H1 (cell line): ENCODE data around the gene CYP2S1. TPM values are rescaled to one million over a fixed set of nuclear protein-coding genes. Genes with fewer than 3 reads are reported as not detected.

Experiments used
- CTCF ChIA-PET: fragments of 300-600 bp; sonication (Branson Sonifier 250); formaldehyde crosslinking; loops from one replicate; lab custom pipeline; 2021; ENCODE audit not compliant: partially characterized antibody; lab: Charles Lee
- POLR2A ChIA-PET: fragments of 300-600 bp; sonication (Branson Sonifier 250); formaldehyde crosslinking; loops from one replicate; lab custom pipeline; 2021; ENCODE audit warnings: inconsistent platforms; ENCODE audit not compliant: partially characterized antibody; lab: Charles Lee
- DNase-seq, 2 experiments: peaks; one replicate each; pipeline versions ENCODE4 v3.0.0 to v3.0.0-alpha.2; 2010 to 2022; ENCODE audit warnings: low spot score in 2 of 2, low read depth in 1 of 2, mixed read lengths in 1 of 2
- FAIRE-seq: peaks from 2 replicates; lab custom pipeline; 2011; peaks lifted over from hg19 to GRCh38; lab: Jason Lieb, UNC
- H2AFZ ChIP-seq: 2 replicates; pipeline ENCODE4 v1.8.1; 2012; ENCODE audit warnings: low read length, inconsistent platforms
- H2AK5ac ChIP-seq: 2 replicates; pipeline ENCODE4 v1.6.1; 2013; ENCODE audit warnings: low read depth, low read length
- H2BK120ac ChIP-seq: replicated peaks from 2 replicates; pipeline ENCODE3; 2013; ENCODE audit warnings: low read depth, low read length, inconsistent platforms
- H2BK12ac ChIP-seq: 2 replicates; pipeline ENCODE4 v1.6.1; 2013; ENCODE audit warnings: low read depth, low read length
- H2BK15ac ChIP-seq: 2 replicates; pipeline ENCODE4 v1.6.1; 2013; ENCODE audit warnings: low read length
- H2BK20ac ChIP-seq: 2 replicates; pipeline ENCODE4 v1.6.1; 2013; ENCODE audit warnings: low read length
- H2BK5ac ChIP-seq: 2 replicates; pipeline ENCODE4 v1.6.1; 2013; ENCODE audit warnings: low read depth, low read length
- H3K14ac ChIP-seq: 2 replicates; pipeline ENCODE4 v1.6.1; 2013; ENCODE audit warnings: inconsistent platforms; ENCODE audit not compliant: insufficient read length
- H3K18ac ChIP-seq: 2 replicates; pipeline ENCODE4 v1.6.1; 2013; ENCODE audit warnings: low read length; ENCODE audit errors: extremely low read depth
- H3K23ac ChIP-seq: 2 replicates; pipeline ENCODE4 v1.6.1; 2013; ENCODE audit warnings: inconsistent platforms; ENCODE audit not compliant: insufficient read length
- H3K23me2 ChIP-seq: 2 replicates; pipeline ENCODE4 v1.6.1; 2013; ENCODE audit warnings: low read depth, low read length
- H3K27ac ChIP-seq: 2 replicates; pipeline ENCODE4 v1.6.1; 2011; ENCODE audit warnings: low read depth, low read length, inconsistent platforms
- H3K27me3 ChIP-seq, 4 experiments: replicated peaks in 1 of 4; 1 replicate in 1 of 4; 2 replicates in 3 of 4; pipeline versions ENCODE4 v1.6.1 to v1.8.1; 2011 to 2013; ENCODE audit warnings: low read length in 3 of 4, mild to moderate bottlenecking in 3 of 4, inconsistent platforms in 2 of 4, mixed read lengths in 2 of 4, moderate library complexity in 1 of 4; ENCODE audit not compliant: control insufficient read depth in 3 of 4, insufficient read depth in 3 of 4; ENCODE audit errors: extremely low read depth in 1 of 4
- H3K36me3 ChIP-seq, 4 experiments: 2 replicates each; pipeline versions ENCODE4 v1.6.1 to v1.8.1; 2011 to 2013; ENCODE audit warnings: mild to moderate bottlenecking in 4 of 4, low read length in 3 of 4, moderate library complexity in 2 of 4, control low read depth in 1 of 4, inconsistent platforms in 1 of 4; ENCODE audit not compliant: insufficient read depth in 4 of 4, control insufficient read depth in 2 of 4
- H3K4ac ChIP-seq: replicated peaks from 2 replicates; pipeline ENCODE3; 2013; ENCODE audit warnings: low read length, low read depth, mixed read lengths, inconsistent platforms; ENCODE audit not compliant: insufficient read length
- H3K4me1 ChIP-seq, 4 experiments: replicated peaks in 1 of 4; 1 replicate in 1 of 4; 2 replicates in 3 of 4; pipeline versions ENCODE4 v1.6.1 to v1.8.1; 2011 to 2013; ENCODE audit warnings: low read length in 3 of 4, inconsistent platforms in 2 of 4, mixed read lengths in 1 of 4; ENCODE audit not compliant: insufficient read depth in 4 of 4, control insufficient read depth in 3 of 4
- H3K4me2 ChIP-seq, 2 experiments: 2 replicates each; pipeline versions ENCODE4 v1.6.1 to v1.8.1; 2011 to 2013; ENCODE audit warnings: low read depth in 2 of 2, low read length in 2 of 2, control low read depth in 1 of 2, inconsistent platforms in 1 of 2, mild to moderate bottlenecking in 1 of 2; ENCODE audit not compliant: insufficient read depth in 1 of 2
- H3K4me3 ChIP-seq, 4 experiments: fragments of 200-600, 300-600 bp in 1 of 4; sonication (generic), shearing (Covaris generic), sonication (Bioruptor Twin) in 1 of 4; 2 replicates each; pipeline versions ENCODE4 v1.5.1 to v1.8.1; 2011 to 2016; ENCODE audit warnings: low read length in 4 of 4, low read depth in 3 of 4, control low read depth in 2 of 4, inconsistent platforms in 2 of 4, mild to moderate bottlenecking in 2 of 4, mixed read lengths in 1 of 4, moderate library complexity in 1 of 4; ENCODE audit not compliant: insufficient read depth in 2 of 4; ENCODE audit errors: extremely low read depth in 1 of 4
- H3K56ac ChIP-seq: replicated peaks from 2 replicates; pipeline ENCODE3; 2013; ENCODE audit warnings: low read depth, mild to moderate bottlenecking, mixed read lengths, low read length, inconsistent platforms; ENCODE audit not compliant: insufficient read length
- H3K79me1 ChIP-seq: 2 replicates; pipeline ENCODE4 v1.6.1; 2013; ENCODE audit warnings: low read depth, low read length, control low read depth
- H3K79me2 ChIP-seq, 2 experiments: 2 replicates each; pipeline versions ENCODE4 v1.6.1 to v1.8.1; 2012 to 2013; ENCODE audit warnings: low read length in 2 of 2, mild to moderate bottlenecking in 2 of 2, inconsistent platforms in 1 of 2; ENCODE audit not compliant: insufficient read depth in 2 of 2, control insufficient read depth in 1 of 2
- H3K9ac ChIP-seq, 4 experiments: replicated peaks in 1 of 4; 1 replicate in 1 of 4; 2 replicates in 3 of 4; pipeline versions ENCODE4 v1.6.1 to v1.8.1; 2011 to 2013; ENCODE audit warnings: low read depth in 3 of 4, low read length in 3 of 4, control low read depth in 2 of 4, mild to moderate bottlenecking in 2 of 4, moderate library complexity in 2 of 4, inconsistent platforms in 1 of 4; ENCODE audit errors: extremely low read depth in 1 of 4
- H3K9me3 ChIP-seq, 2 experiments: 2 replicates each; pipeline versions ENCODE4 v1.6.1 to v1.8.1; 2012 to 2013; ENCODE audit warnings: mild to moderate bottlenecking in 2 of 2, moderate library complexity in 2 of 2, control low read depth in 1 of 2, inconsistent platforms in 1 of 2, low read depth in 1 of 2, low read length in 1 of 2, mixed read lengths in 1 of 2; ENCODE audit not compliant: insufficient read depth in 2 of 2
- H4K20me1 ChIP-seq, 2 experiments: replicated peaks in 1 of 2; 2 replicates each; pipeline versions ENCODE3 to v1.8.1; 2011 to 2013; ENCODE audit warnings: inconsistent platforms in 2 of 2, low read length in 2 of 2, mild to moderate bottlenecking in 1 of 2; ENCODE audit not compliant: insufficient read depth in 2 of 2, control insufficient read depth in 1 of 2
- H4K5ac ChIP-seq: 2 replicates; pipeline ENCODE4 v1.6.1; 2013; ENCODE audit warnings: low read length, low read depth, mixed read lengths, inconsistent platforms; ENCODE audit not compliant: insufficient read length
- H4K8ac ChIP-seq: 2 replicates; pipeline ENCODE4 v1.8.0; 2013; ENCODE audit warnings: mild to moderate bottlenecking, moderate library complexity, low read length, inconsistent platforms; ENCODE audit not compliant: insufficient read depth; ENCODE audit errors: extremely low read depth
- H4K91ac ChIP-seq: replicated peaks from 2 replicates; pipeline ENCODE3; 2013; ENCODE audit warnings: low read length, mixed read lengths, inconsistent platforms; ENCODE audit not compliant: insufficient read length
- BACH1 ChIP-seq: IDR thresholded peaks from 2 replicates; pipeline ENCODE4 v1.6.1; 2012; ENCODE audit warnings: low read length, improper control_type of control experiment
- CEBPB ChIP-seq: IDR thresholded peaks from 2 replicates; pipeline ENCODE4 v1.6.1; 2012; ENCODE audit warnings: low read depth, low read length
- CTBP2 ChIP-seq: IDR thresholded peaks from 2 replicates; pipeline ENCODE4 v1.7.0; 2011; ENCODE audit warnings: borderline replicate concordance, mild to moderate bottlenecking, moderate library complexity, mixed read lengths, low read length; ENCODE audit not compliant: insufficient read depth, insufficient read length
- EZH2 ChIP-seq: fragments of 200-600 bp; sonication (generic); IDR thresholded peaks from 2 replicates; pipeline ENCODE4 v1.7.1; 2012; ENCODE audit warnings: low read depth, mild to moderate bottlenecking, moderate library complexity, low read length, inconsistent platforms; ENCODE audit not compliant: severe bottlenecking
- GABPA ChIP-seq: IDR thresholded peaks from 2 replicates; pipeline ENCODE4 v1.6.1; 2011; ENCODE audit warnings: mild to moderate bottlenecking, low read length, moderate library complexity, borderline replicate concordance; ENCODE audit not compliant: insufficient read depth
- HDAC6 ChIP-seq: IDR thresholded peaks from one replicate; pipeline ENCODE4 v1.7.1; 2012; ENCODE audit warnings: low read depth, mild to moderate bottlenecking, inconsistent platforms, low read length, moderate library complexity
- POU5F1 ChIP-seq: IDR thresholded peaks from 2 replicates; pipeline ENCODE4 v1.6.1; 2011; ENCODE audit warnings: low read depth, mild to moderate bottlenecking, low read length, moderate library complexity
- RBBP5 ChIP-seq: IDR thresholded peaks from 2 replicates; pipeline ENCODE4 v1.7.1; 2012; ENCODE audit warnings: low read depth, mild to moderate bottlenecking, inconsistent platforms, low read length, moderate library complexity, borderline replicate concordance
- RXRA ChIP-seq: IDR thresholded peaks from 2 replicates; pipeline ENCODE4 v1.6.1; 2011; ENCODE audit warnings: low read depth, mild to moderate bottlenecking, low read length, moderate library complexity; ENCODE audit not compliant: insufficient read depth
- SIN3A ChIP-seq, 2 experiments: IDR thresholded peaks in 1 of 2; conservative IDR thresholded peaks in 1 of 2; 2 replicates each; pipeline ENCODE4 v1.6.1; 2011 to 2012; ENCODE audit warnings: low read length in 2 of 2, improper control_type of control experiment in 1 of 2, low read depth in 1 of 2, mild to moderate bottlenecking in 1 of 2
- SRF ChIP-seq: IDR thresholded peaks from 2 replicates; pipeline ENCODE4 v1.6.1; 2011; ENCODE audit warnings: mild to moderate bottlenecking, low read depth, low read length, moderate library complexity
- TCF12 ChIP-seq: IDR thresholded peaks from 2 replicates; pipeline ENCODE4 v1.6.1; 2011; ENCODE audit warnings: low read depth, mild to moderate bottlenecking, low read length
- WGBS, 2 experiments: shearing (Covaris generic) in 1 of 2; methylation state at CpG; one replicate each; pipeline versions ENCODE4 v1.1.6 to v1.1.7; 2013 to 2015; ENCODE audit warnings: low lambda C conversion rate in 2 of 2, mixed read lengths in 2 of 2, inconsistent platforms in 1 of 2, low coverage in 1 of 2, missing lambda C conversion rate in 1 of 2; ENCODE audit not compliant: insufficient replicate concordance in 2 of 2, insufficient coverage in 1 of 2, insufficient read length in 1 of 2; ENCODE audit errors: extremely low coverage in 1 of 2, missing lambda C conversion rate in 1 of 2; 5-methylcytosine and 5-hydroxymethylcytosine counted together
- polyA plus RNA-seq, 7 experiments: library from polyadenylated mRNA; depleted of rRNA in 3 of 7; stranded (reverse) in 5 of 7; unstranded in 2 of 7; fragments of >200 nt in 5 of 7; fragments of 200-250 nt in 2 of 7; gene quantifications; 1 replicate in 5 of 7; 2 replicates in 1 of 7; 4 replicates in 1 of 7; pipeline versions ENCODE4 v1.2.1 to v1.2.3, GENCODE V29; 2011 to 2013; ENCODE audit warnings: missing spikeins in 2 of 7, mixed read lengths in 2 of 7
- total RNA-seq: library from RNA; stranded (reverse); fragmentation: NEBNext Ultra II Directional; extraction: Animal tissue kit (Norgen Biotek cat#: 25700); gene quantifications from 2 replicates; pipeline ENCODE4 v1.2.1, GENCODE V29; 2021
- TF ChIP-seq, protein P1 (sequence below): IDR thresholded peaks from 2 replicates; pipeline ENCODE4 v1.6.1; 2012; ENCODE audit warnings: inconsistent platforms

Gene CYP2S1
- total and polyA plus RNA-seq, 2 of the 8 experiments (the other 6 are each of a cell fraction or from before 2014, with no cell fraction given) = 97.9 to 245 TPM

DNA sequence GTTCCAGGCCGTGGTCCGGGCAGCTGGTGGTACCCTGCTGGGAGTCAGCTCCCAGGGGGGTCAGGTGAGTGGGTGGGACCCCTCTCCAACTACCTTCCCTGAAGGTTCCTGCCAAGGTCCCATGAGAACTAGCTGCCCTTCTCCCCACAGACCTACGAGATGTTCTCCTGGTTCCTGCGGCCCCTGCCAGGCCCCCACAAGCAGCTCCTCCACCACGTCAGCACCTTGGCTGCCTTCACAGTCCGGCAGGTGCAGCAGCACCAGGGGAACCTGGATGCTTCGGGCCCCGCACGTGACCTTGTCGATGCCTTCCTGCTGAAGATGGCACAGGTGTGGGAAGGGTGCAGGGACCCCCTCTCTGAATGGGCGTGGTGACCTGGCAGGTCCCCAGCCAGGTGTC is 5.5 kb downstream of the CYP2S1 start:
- no peak for FAIRE-seq
- POLR2A ChIA-PET = interaction anchor here (1.0 to 1.4 kb wide), 5 partner anchors 21 to 86 kb away, joined by 3 to 6 read pairs (median 3); partner anchors contain the start of gene HNRNPUL1
- no peak overlapping the region for H3K4ac ChIP-seq
- TF ChIP-seq CTBP2 (no peak), SRF (no peak), TCF12 (no peak), BACH1 (no peak), GABPA (no peak), POU5F1 (no peak), EZH2 (no peak), HDAC6 (no peak), RBBP5 (no peak), CEBPB (no peak), SIN3A (conservative IDR thresholded peaks at IDR 0.05 in 1 of 2, IDR thresholded peaks at IDR 0.05 in 1 of 2; ENCODE audit: low read depth in 1 of 2, low read length in 2 of 2) (no peak), RXRA (no peak)
- TF ChIP-seq, protein P1, sequence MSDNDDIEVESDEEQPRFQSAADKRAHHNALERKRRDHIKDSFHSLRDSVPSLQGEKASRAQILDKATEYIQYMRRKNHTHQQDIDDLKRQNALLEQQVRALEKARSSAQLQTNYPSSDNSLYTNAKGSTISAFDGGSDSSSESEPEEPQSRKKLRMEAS = no peak

More for the DNA sequence above, 5.5 kb downstream of the CYP2S1 start:
- no peak for DNase-seq
- no peak overlapping the region for H3K23ac ChIP-seq
- H4K20me1 ChIP-seq = peaks cover 2 to 27% of the 10 kb centered on the region in 2 experiments
- CTCF ChIA-PET = interaction anchor here (0.8 to 1.0 kb wide), 4 partner anchors 9 to 224 kb away, joined by 3 to 6 read pairs (median 3); no protein-coding TSS in a partner anchor
- H3K4me1 ChIP-seq = peaks cover 10 to 16% (median 12%) of the 10 kb centered on the region in 4 experiments
- no peak overlapping the region for H2AFZ ChIP-seq
- no peak overlapping the region for H2AK5ac ChIP-seq
- no peak overlapping the region for H2BK120ac ChIP-seq
- no peak overlapping the region for H4K5ac ChIP-seq
- H2BK20ac ChIP-seq = no peak overlapping the region
- H3K4me2 ChIP-seq = no peak overlapping the region
- H3K23me2 ChIP-seq = peaks cover 10% of the 10 kb centered on the region
- H3K27me3 ChIP-seq = no peaks in the 10 kb centered on the region
- no peak overlapping the region for H3K56ac ChIP-seq
- no peak overlapping the region for H3K4me3 ChIP-seq
- H3K79me1 ChIP-seq = peaks cover 11% of the 10 kb centered on the region
- H3K27ac ChIP-seq = no peak overlapping the region; the same call in 1 of the 2 replicates
- no peak overlapping the region for H3K18ac ChIP-seq
- peaks cover 3 to 45% of the 10 kb centered on the region in 2 experiments; a peak in 2 of 4 replicates for H3K79me2 ChIP-seq
- no peak overlapping the region for H3K9ac ChIP-seq
- peaks cover 30 to 92% (median 57%) of the 10 kb centered on the region in 4 experiments for H3K36me3 ChIP-seq
- H3K9me3 ChIP-seq = no peaks in the 10 kb centered on the region
- no peak overlapping the region for H3K14ac ChIP-seq
- 0 out of 2 replicates have a peak overlapping the region, but pooled peaks have one; percentile 24 for H2BK5ac ChIP-seq
- H2BK15ac ChIP-seq = no peak overlapping the region
- no peak overlapping the region for H2BK12ac ChIP-seq
- no peak overlapping the region; the same call in 1 of the 2 replicates for H4K8ac ChIP-seq
- H4K91ac ChIP-seq = no peak overlapping the region
- WGBS, 2 experiments = 91% methylated on average over 11 of the region's 11 CpGs; no CpG with 5 or more reads in 1 of the 2 experiments
